NCI-H1417 treated with DMSO at 0.1 percent for 48 hours (cell line): ENCODE data around the gene C20orf144.
"Not testable (repeated sequence)": the region's sequence is repeated elsewhere in the genome, so short reads cannot be mapped to it uniquely, and the experiment has no call there.

Experiments used
- DNase-seq: peaks from one replicate; lab custom pipeline; 2025; lab: John Stamatoyannopoulos, UW

Gene C20orf144

DNA sequence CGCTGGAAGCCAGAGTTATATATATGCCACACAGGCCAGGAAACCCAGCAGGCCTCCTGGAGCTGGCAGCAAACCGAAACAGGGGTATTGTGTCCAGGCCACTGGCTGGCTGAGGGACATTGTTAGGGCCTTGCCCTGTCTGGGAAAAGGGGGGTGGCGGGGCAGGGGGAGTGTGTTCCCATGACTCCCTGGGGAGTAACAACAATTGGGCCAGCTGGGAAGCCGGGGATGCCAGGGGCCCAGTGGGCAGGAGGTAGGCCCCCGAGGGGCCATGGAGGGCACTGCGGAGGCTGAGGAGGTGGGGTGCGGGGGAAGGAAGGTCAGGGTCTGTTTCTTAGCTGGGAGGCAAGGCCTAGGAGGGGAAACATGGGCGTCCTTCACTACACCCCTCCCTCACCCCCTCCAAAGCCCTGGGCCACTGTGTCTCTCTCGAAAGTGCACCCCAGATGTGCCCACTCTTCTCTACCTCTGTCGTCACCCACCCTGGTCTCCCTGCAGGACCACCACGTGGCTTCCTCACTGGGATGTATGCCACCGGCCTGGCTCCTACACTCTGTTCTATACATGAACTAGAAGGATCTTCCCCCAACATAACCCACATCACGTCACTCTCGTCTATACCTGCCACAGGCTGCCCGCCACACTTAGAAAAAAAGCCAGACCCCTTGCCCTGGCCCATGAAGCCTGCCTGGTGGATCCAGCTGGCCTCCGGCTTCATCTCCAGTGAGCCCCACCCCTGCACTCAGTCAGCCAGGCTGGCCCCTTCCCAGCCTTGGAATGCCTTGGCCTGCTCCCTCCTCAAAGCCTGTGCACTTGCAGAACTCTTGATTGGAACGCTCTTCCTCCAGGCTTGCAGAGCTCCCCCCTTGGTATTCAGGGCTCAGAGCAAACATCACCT, 31.9 kb downstream of the C20orf144 start:
- DNase-seq: no peak

DNA sequence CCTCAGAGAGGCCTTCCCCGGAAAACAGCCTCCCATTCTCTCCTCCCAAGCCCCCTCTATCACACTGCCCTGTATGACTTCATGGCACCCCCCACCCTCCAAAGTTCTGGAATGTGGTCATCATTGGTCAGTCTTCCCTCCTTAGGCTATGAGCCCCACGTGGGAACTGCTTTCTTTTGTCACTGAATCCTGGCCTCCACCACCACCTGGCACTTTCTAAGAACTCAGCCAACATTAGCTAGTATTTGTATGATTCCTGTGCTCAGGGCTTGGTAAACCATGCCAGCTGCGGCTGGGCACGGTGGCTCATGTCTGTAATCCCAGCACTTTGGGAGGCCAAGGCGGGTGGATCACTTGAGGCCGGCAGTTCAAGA, 32.5 kb downstream of the C20orf144 start:
- no peak for DNase-seq

DNA sequence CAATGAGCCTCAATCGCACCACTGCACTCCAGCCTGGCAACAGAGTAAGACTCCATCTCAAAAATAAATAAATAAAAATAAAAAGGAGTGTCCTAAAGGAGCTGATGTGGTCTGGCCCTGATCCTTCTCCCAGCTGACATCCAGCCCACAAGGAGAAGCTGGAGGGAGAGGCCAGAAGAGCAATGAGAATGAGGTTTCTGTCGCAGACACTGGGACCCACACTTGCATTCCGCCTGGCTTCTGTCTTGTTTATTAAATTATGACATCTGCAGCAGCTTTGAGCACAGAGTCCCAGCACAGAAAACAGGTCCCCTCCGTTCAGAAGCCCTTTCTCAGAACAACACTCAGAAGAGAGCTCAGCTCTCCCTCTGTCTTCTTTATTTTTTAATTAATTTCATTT, 34.3 kb downstream of the C20orf144 start:
- DNase-seq: no peak

DNA sequence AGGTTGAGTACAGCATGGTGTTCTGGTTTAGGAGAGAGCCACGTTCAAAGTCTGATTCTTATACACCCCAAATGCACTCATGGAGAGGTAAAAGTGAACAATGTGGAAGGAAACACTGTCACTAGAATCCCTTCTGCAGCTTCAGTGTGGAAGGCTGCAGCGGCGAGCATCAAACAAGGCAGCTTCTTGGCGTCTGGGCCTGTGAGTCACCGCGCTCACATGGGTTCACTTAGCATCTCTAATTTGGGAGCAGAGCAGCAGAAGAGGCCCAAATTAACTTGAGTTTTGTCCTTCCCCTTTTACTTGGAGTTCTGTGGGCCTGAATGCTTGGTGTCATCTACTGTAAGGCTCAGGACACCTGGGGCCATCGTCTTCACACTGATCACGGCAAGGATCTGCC, 35.0 kb downstream of the C20orf144 start:
- DNase-seq: no peak

DNA sequence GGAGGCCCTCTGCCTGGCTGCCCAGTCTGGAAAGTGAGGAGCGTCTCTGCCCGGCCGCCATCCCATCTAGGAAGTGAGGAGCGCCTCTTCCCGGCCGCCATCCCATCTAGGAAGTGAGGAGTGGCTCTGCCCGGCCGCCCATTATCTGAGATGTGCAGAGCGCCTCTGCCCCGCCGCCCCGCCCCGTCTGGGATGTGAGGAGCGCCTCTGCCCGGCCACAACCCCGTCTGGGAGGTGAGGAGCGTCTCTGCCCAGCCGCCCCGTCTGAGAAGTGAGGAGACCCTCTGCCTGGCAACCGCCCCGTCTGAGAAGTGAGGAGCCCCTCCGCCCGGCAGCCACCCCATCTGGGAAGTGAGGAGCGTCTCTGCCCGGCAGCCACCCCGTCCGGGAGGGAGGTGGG, 36.8 kb downstream of the C20orf144 start:
- not testable (repeated sequence) for DNase-seq

DNA sequence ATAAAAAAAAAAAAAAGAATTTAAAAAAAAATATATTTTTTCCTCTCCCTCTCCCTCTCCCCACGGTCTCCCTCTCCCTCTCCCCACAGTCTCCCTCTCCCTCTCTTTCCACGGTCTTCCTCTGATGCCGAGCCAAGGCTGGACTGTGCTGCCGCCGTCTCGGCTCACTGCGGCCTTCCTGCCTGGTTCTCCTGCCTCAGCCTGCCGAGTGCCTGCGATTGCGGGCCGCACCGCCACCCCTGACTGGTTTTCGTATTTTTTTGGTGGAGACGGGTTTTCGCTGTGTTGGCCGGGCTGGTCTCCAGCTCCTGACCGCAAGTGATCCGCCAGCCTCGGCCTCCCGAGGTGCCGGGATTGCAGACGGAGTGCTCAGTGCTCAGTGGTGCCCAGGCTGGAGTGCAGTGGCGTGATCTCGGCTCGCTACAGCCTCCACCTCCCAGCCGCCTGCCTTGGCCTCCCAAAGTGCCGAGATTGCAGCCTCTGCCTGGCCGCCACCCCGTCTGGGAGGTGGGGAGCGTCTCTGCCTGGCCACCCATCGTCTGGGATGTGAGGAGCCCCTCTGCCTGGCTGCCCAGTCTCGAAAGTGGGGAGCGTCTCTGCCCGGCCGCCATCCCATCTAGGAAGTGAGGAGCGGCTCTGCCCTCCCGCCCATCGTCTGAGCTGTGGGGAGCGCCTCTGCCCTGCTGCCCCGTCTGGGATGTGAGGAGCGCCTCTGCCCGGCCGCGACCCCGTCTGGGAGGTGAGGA, 38.7 kb downstream of the C20orf144 start:
- not testable (repeated sequence) for DNase-seq

DNA sequence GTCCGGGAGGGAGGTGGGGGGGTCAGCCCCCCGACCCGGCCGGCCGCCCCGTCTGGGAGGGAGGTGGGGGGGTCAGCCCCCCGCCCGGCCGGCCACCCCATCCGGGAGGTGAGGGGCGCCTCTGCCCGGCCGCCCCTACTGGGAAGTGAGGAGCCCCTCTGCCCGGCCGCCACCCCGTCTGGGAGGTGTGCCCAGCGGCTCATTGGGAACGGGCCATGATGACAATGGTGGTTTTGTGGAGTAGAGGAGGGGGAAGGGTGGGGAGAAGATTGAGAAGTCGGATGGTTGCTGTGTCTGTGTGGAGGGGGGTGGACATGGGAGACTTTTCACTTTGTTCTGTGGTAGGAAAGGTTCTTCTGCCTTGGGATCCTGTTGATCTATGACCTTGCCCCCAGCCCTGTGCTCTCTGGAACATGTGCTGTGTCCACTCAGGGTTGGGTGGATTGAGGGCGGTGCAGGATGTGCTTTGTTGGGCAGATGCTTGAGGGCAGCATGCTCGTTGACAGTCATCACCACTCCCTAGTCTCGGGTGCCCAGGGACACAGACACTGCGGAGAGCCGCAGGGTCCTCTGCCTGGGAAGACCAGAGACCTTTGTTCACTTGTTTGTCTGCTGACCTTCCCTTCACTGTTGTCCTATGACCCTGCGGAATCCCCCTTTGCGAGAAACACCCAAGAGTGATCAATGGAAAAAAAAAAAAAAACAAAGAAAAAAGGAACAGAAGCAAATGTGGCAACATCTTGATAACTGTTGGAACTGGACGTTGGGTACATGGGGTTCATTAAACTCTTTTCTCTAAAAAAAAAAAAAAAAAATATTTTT, 39.7 kb downstream of the C20orf144 start:
- no peak for DNase-seq

DNA sequence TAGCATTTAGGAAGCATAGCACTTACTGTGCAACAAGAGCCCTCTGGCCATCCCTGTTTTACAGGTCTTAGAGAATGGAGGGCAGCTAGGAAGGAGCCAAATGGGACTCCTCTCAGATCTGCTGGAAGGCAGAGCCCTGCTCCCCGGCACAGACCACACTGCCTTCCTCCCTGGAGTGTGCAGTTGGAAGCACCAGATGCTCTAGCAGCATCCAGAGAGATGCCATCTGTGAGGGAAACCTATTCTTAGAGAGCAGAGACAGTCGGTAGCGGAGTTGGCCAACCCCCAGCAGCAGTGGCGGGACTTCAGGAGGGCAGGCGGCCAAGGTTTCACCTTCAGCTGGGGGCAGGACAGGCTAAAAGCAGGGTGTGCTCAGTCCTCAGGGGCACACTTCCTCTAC, 40.7 kb downstream of the C20orf144 start:
- no peak for DNase-seq

DNA sequence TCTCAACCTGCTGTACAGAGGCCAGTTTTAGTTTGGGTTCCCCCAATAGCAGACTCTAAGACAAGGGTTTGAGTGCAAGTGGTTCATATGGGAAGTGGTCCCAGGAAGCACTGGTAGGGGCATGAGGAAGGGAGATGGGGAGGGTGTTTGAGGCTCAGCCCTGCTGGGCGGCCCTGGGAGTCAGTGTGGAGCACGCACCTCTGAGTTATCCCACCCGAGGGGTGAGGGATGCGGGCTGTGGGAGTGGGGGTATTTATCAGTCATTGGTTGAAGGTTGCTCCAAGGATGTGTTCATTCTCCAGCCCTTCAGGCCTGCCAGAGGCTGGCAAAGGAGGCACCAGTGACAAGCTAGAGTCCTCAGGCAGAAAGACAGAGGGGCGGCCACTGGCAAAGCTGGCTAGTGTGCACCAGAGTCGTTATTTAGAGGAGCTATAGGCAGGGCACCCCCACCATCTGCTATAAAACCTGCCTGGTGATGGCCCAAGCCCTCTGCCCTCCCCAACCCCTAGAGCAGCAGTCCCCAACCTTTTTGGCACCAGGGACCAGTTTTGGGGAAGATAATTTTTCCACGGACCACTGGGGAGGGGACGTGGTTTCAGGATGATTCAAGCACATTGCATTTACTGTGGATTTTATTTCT, 41.5 kb downstream of the C20orf144 start:
- DNase-seq: no peak

DNA sequence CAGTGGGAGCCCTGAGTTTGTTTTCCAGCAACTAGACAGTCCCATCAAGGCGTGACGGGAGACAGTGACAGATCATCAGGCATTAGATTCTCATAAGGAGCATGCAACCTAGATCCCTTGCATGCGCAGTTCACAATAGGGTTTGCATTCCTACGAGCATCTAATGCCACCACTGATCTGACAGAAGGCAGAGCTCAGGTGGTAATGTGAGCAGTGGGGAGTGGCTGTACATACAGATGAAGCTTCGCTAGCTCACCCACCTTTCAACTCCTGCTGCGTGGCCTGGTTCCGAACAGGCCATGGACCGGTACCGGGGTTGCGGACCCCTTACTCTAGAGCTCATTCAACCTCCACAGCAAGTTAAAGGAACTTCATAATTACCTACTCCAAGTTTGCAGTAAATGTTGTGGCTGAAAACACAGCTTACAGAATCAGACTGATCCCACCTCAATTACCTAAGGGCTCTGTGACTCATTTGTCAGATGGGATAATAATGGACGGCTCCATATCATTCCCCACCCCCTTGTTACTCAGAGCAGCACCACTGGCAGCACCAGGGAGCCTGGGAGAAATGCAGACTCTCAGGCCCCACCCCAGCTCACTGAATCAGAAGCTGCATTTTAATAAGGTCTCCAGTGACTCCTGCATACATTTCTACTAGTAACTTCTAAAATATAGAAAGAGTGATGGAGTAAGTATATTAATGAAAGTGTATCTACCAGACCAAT, 42.2 kb downstream of the C20orf144 start:
- DNase-seq: no peak

DNA sequence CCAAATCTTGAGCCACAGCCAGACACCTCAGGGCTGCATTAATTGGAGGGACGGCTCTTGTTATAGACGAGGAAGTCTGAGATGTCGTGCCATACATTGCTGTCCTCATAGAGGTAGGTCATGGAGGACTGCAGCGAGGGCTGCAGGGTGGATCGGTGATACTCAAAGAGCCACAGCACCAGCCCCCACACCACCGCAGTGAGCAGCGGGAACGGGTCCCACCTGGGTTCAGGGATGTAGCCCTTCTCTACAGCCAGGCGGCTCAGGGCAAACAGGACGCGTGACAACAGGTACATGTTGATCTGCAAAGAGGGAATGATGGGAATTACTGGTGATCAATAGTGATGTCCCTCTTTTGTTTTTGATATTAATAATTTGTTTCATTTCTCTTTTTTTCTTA, 45.5 kb downstream of the C20orf144 start:
- DNase-seq: no peak

DNA sequence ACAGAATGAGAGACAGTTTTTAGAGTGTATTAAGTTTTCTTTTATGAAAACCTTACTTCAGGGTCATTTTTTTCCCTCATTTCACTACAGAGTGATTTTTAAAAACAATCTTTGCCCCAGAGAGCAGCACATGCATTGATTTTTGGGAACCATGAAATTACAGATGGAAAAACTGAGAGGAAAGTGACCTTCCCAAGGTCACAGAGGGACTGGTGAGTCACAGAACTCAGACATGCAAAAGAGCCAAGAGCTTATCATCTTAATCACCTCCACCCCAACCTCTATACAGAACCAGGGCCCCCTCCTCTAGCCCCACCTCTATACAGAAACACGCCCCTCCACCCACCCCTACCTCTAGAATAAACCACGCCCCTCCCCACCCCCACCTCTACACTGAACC, 47.3 kb downstream of the C20orf144 start:
- DNase-seq: no peak

DNA sequence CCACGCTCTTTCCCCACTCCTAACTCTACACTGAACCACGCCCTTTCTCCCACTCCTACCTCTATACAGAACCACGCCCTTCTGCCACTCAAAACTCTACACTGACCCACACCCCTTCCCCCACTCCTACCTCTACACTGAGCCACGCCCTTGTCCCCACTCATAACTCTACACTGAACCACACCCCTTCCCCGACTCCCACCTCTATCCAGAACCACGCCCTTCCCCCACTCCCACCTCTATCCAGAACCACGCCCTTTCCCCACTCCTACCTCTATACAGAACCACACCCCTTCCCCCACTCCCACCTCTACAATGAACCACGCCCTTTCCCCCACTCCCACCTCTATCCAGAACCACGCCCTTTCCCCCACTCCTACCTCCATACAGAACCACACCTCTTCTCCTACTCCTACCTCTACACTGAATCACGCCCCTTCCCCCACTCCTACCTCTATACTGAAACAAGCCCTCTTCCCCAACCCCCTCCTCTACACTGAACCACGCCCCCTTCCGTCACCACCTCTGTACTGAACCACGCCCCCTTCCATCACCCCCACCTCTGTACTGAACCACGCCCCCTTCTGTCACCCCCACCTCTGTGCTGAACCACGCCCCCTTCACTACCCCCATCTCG, 47.9 kb downstream of the C20orf144 start:
- no peak for DNase-seq

DNA sequence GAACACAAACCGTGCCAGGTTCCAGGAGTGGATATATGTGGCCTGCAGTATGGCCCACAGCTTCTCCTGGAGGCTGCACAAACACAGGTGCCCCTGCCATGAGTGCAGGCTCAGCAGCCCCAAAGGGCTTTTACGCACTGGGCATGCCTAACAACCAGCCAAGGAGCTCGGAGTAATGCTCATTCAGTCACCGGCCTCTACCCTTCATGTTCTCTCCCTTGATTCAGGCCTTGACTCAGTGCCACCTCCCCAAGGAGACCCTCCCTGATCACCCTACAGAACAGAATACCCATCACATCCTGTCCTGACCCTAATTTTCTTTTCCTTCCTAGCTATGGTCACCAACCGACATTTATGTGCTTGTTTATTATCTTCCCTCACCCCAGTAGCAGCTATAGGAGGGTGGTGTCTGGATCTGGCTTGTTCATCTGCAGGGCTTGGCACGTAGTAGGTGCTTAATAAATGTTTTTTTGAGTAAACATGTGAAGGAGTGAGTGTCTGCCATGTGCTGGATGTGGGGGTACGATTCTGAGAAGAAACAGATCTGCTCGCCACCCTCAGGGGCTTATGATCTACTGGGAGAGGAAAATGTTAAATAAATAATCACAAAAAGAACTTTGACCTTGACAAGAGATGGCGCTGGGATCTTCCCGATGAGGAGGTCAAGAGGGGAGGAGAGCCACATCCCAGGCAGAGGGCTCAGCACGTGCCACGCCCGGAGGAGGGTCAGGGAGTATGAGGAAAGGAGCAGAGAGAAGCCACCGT, 48.7 kb downstream of the C20orf144 start:
- DNase-seq: no peak

DNA sequence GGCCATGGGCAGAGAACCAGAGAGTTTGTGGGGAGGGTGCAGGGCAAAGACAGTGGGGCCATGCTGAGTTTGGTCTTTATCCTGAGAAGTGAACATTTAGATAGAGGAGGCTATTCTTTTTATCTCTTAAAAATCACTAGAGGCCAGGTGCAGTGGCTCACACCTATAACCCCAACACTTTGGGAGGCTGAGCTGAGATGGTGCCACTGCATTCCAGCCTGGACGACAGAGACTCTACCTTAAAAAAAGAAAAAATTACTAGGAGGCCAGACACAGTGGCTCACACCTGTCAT, 49.3 kb downstream of the C20orf144 start:
- DNase-seq: no peak
